NCI-H128 (cell line): ENCODE results near the gene TTL.
A peak's percentile ranks its signal among the peaks of the same experiment; 100 is the strongest.

Experiments
- DNase-seq: peaks from one replicate; lab custom pipeline; 2025; ENCODE audit not compliant: unreplicated experiment; lab: John Stamatoyannopoulos, UW

TTL gene

GRCh38 chr2:112580084-112580483, 98.1 kb downstream of the TTL start:
- no peak for DNase-seq

DNA sequence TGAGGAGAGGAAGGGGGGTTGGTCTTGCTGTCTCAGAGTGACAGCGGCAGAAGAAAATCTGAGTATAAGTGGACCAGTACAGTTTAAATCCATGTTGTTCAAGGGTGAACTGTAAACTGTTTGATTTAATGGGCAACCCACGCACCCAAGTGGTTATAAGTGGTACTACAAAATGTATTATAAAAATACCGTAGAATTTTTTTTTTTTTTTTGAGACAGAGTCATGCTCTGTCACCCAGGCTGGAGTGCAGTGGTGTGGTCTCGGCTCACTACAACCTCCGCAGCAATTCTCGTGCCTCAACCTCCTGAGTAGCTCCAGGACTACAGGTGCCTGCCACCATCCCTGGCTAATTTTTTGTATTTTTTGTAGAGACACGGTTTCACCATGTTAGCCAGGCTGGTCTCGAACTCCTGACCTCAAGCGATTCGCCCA, 100.4 kb downstream of the TTL start:
- peak; percentile 47 for DNase-seq

DNA sequence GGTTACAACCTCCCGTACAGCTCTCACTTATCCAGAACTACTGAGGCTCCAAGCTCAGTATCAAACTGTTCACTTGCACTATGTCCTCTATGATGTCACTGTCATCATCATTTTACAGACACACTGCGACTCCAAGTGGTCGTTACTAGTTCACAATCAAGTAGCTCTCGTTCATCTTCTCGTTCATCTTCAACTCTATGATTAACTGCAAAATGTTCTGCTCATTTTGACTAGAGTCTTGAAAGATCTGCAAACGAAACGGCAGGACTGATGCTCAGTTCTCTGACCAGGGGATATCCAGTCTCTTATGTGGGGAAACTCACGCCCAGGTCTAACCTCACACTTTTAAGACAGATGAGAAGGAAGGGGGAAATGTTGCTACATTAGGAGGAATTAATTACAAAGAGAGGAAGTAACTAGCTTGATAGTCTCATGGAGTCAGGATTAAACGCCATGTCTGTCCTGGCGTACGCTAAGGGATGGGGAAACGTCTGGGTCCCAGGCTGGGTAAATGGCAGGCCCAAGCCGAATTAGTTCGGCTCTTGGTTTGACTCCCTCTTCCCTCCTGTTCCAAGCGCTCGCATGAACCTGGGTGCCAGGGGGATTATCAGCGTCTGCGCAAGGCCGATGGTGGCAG, 101.7 kb downstream of the TTL start:
- DNase-seq = peak; percentile 17

GRCh38 chr2:112584134-112584890, 102.4 kb downstream of the TTL start, which contains the start of gene CHCHD5:
Gene CHCHD5 (plus strand): TSS chr2:112584609. CDS start chr2:112584648, 39 bp downstream.
- DNase-seq = peak; percentile 87

DNA sequence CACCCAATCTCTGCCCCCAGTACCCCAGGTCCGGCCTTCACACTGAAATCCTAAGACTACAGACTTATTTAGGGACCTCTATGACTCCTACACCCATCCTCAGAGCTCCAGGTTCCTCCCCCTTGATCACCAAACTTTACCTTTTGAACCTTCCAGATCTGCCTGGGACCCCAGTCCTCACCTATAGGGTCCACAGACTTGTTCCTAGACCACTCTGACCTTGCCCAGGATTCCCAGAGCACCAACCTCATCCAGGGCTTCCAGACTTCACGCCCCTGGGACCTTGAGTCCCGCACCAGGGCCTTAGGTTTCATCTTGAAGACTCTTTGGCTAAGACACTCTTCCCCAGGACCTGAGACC, 102.9 kb downstream of the TTL start:
- DNase-seq = no peak

DNA sequence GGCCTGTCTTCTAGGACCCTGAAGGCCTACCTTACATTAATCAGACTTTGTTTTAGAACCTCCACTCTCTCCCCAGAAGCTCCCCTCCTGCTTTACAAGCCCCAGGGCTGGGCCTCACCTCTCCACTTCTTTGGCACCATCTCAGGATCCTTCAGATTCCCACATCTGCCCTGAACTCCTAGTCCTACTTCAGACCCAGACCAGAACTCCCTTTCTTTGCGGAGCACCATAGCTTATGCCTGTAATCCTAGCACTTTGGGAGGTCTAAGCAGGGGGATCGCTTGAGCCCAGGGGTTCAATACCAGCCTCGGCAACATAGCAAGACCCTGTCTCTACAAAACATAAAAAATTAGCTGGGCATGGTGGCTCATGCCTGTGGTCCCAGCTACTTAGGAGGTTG, 103.4 kb downstream of the TTL start:
- DNase-seq = no peak

- DNase-seq = no peak
These were observed 104.0 kb downstream of the TTL start for GRCh38 chr2:112585873-112586464.

DNA sequence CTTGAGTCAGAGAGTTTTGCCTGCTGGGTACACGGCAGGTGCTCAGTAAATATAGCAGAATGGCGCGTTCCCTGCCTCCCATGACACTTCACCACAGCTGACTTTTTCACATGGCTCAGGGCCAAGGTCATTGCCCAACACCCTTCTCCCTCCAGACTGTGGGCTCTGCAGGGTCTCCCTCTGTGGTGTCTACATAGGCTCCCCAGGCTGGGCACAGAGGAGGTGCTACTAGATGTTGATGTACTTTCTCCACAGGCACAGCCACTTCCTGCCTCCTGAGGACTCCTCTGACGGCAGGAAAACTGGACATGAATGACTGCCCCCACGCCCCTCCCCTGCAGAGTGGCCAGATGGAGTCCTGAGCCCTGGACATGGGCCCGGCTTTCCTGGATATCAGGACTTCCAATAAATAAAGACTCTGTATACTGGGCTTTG, 106.7 kb downstream of the TTL start:
- no peak for DNase-seq
